ENCODE measurements around the gene CIART.

The CIART gene

GRCh38 chr1:150320667-150320978 is 38.3 kb downstream of the CIART start:
- Histone ChIP-seq H3K9me3 (ENCODE audit: control insufficient read depth, low read length) (no peaks in the 10 kb centered on the region), H3K14ac (ENCODE audit: low read length in 2 of 2) (no peak overlapping the region), H4K8ac (ENCODE audit: low read length) (peak overlapping the region; percentile 88), H2BK5ac (ENCODE audit: low read depth, low read length, poor library complexity, severe bottlenecking) (no peak overlapping the region), H3K4me1 (ENCODE audit: control insufficient read depth, insufficient read depth, low read depth, low read length) (peaks cover 2% of the 10 kb centered on the region), H3K79me1 (replicated peaks; ENCODE audit: low read length, poor library complexity, severe bottlenecking) (peaks cover 5% of the 10 kb centered on the region), H3K27me3 (ENCODE audit: control insufficient read depth in 1 of 2, insufficient read depth in 1 of 2, low read length in 2 of 2) (no peaks in the 10 kb centered on the region), H3K4me3 (ENCODE audit: insufficient read depth in 1 of 2, low read depth in 1 of 2, low read length in 2 of 2) (peak overlapping the region in 1 of 2 experiments; percentile 97), H2BK120ac (ENCODE audit: low read depth, low read length) (no peak overlapping the region), H3K9ac (ENCODE audit: low read length) (peak overlapping the region; percentile 91), H3K27ac (ENCODE audit: low read length, poor library complexity, severe bottlenecking) (no peak overlapping the region), H3K36me3 (ENCODE audit: control insufficient read depth in 1 of 2, insufficient read depth in 2 of 2, low read depth in 1 of 2, low read length in 2 of 2) (peaks cover 4 to 9% of the 10 kb centered on the region in 2 experiments), H2AK5ac (ENCODE audit: low read length, severe bottlenecking) (no peak overlapping the region), H3K4me2 (ENCODE audit: low read length, poor library complexity, severe bottlenecking) (no peak overlapping the region), H3K4ac (ENCODE audit: low read depth in 1 of 2, low read length in 2 of 2) (peak overlapping the region in 1 of 2 experiments; percentile 75), H2AFZ (ENCODE audit: low read depth, low read length) (no peak overlapping the region), H2BK12ac (ENCODE audit: low read length in 2 of 2) (no peak overlapping the region), H3K23ac (ENCODE audit: low read length in 2 of 2) (no peak overlapping the region), H2BK15ac (ENCODE audit: low read depth, poor library complexity, severe bottlenecking) (no peak overlapping the region), H4K91ac (ENCODE audit: low read length) (no peak overlapping the region), H3K18ac (ENCODE audit: low read depth in 1 of 2, low read length in 2 of 2) (no peak overlapping the region)
- WGBS = 95% methylated on average over 8 of the region's 8 CpGs
- DNase-seq = no peak

- H3K9ac ChIP-seq (ENCODE audit: low read length) = peak overlapping the region; percentile 91
- H3K27ac ChIP-seq (ENCODE audit: low read length, poor library complexity, severe bottlenecking) = peak overlapping the region; percentile 50
- H3K79me1 ChIP-seq (replicated peaks; ENCODE audit: low read length, poor library complexity, severe bottlenecking) = peaks cover 10% of the 10 kb centered on the region
- peak overlapping the region; percentile 96 for H4K8ac ChIP-seq (ENCODE audit: low read length)
- H3K18ac ChIP-seq (ENCODE audit: low read depth in 1 of 2, low read length in 2 of 2) = peak overlapping the region in 1 of 2 experiments; percentile 30
- H2AK5ac ChIP-seq (ENCODE audit: low read length, severe bottlenecking) = no peak overlapping the region
- H4K91ac ChIP-seq (ENCODE audit: low read length) = no peak overlapping the region
- no peak overlapping the region for H2BK12ac ChIP-seq (ENCODE audit: low read length in 2 of 2)
- H3K36me3 ChIP-seq (ENCODE audit: control insufficient read depth in 1 of 2, insufficient read depth in 2 of 2, low read depth in 1 of 2, low read length in 2 of 2) = peaks cover 5 to 21% of the 10 kb centered on the region in 2 experiments
- H3K4me3 ChIP-seq (ENCODE audit: insufficient read depth in 1 of 2, low read depth in 1 of 2, low read length in 2 of 2) = peak overlapping the region; percentile 96 to 97
- 10% methylated on average over 7 of the region's 9 CpGs for WGBS
- H2BK120ac ChIP-seq (ENCODE audit: low read depth, low read length) = no peak overlapping the region
- H3K27me3 ChIP-seq (ENCODE audit: control insufficient read depth in 1 of 2, insufficient read depth in 1 of 2, low read length in 2 of 2) = no peaks in the 10 kb centered on the region
- peak overlapping the region in 1 of 2 experiments; percentile 50 for H3K4ac ChIP-seq (ENCODE audit: low read depth in 1 of 2, low read length in 2 of 2)
- DNase-seq = no peak
- H2BK5ac ChIP-seq (ENCODE audit: low read depth, low read length, poor library complexity, severe bottlenecking) = no peak overlapping the region
- peak overlapping the region; percentile 93 for H3K4me2 ChIP-seq (ENCODE audit: low read length, poor library complexity, severe bottlenecking)
- no peak overlapping the region for H2BK15ac ChIP-seq (ENCODE audit: low read depth, poor library complexity, severe bottlenecking)
- H3K14ac ChIP-seq (ENCODE audit: low read length in 2 of 2) = no peak overlapping the region
- H2AFZ ChIP-seq (ENCODE audit: low read depth, low read length) = no peak overlapping the region
- H3K23ac ChIP-seq (ENCODE audit: low read length in 2 of 2) = no peak overlapping the region
- peaks cover 2% of the 10 kb centered on the region for H3K4me1 ChIP-seq (ENCODE audit: control insufficient read depth, insufficient read depth, low read depth, low read length)
- H3K9me3 ChIP-seq (ENCODE audit: control insufficient read depth, low read length) = no peaks in the 10 kb centered on the region
These were observed 39.4 kb downstream of the CIART start for GRCh38 chr1:150321826-150322166.

GRCh38 chr1:150322310-150322709 is 40.0 kb downstream of the CIART start:
- Histone ChIP-seq H2AFZ (ENCODE audit: low read depth, low read length) (no peak overlapping the region), H3K4me1 (ENCODE audit: control insufficient read depth, insufficient read depth, low read depth, low read length) (peaks cover 2% of the 10 kb centered on the region), H2BK15ac (ENCODE audit: low read depth, poor library complexity, severe bottlenecking) (no peak overlapping the region), H3K18ac (ENCODE audit: low read depth in 1 of 2, low read length in 2 of 2) (no peak overlapping the region), H3K27ac (ENCODE audit: low read length, poor library complexity, severe bottlenecking) (no peak overlapping the region), H4K91ac (ENCODE audit: low read length) (no peak overlapping the region), H3K23ac (ENCODE audit: low read length in 2 of 2) (no peak overlapping the region), H2BK5ac (ENCODE audit: low read depth, low read length, poor library complexity, severe bottlenecking) (no peak overlapping the region), H3K4me3 (ENCODE audit: insufficient read depth in 1 of 2, low read depth in 1 of 2, low read length in 2 of 2) (peak overlapping the region in 1 of 2 experiments; percentile 97), H3K14ac (ENCODE audit: low read length in 2 of 2) (no peak overlapping the region), H3K4me2 (ENCODE audit: low read length, poor library complexity, severe bottlenecking) (peak overlapping the region; percentile 49), H3K79me1 (replicated peaks; ENCODE audit: low read length, poor library complexity, severe bottlenecking) (peaks cover 10% of the 10 kb centered on the region), H2AK5ac (ENCODE audit: low read length, severe bottlenecking) (no peak overlapping the region), H2BK120ac (ENCODE audit: low read depth, low read length) (no peak overlapping the region), H3K36me3 (ENCODE audit: control insufficient read depth in 1 of 2, insufficient read depth in 2 of 2, low read depth in 1 of 2, low read length in 2 of 2) (peaks cover 9 to 26% of the 10 kb centered on the region in 2 experiments), H3K9me3 (ENCODE audit: control insufficient read depth, low read length) (no peaks in the 10 kb centered on the region), H4K8ac (ENCODE audit: low read length) (no peak overlapping the region), H3K4ac (ENCODE audit: low read depth in 1 of 2, low read length in 2 of 2) (no peak overlapping the region), H2BK12ac (ENCODE audit: low read length in 2 of 2) (no peak overlapping the region), H3K27me3 (ENCODE audit: control insufficient read depth in 1 of 2, insufficient read depth in 1 of 2, low read length in 2 of 2) (no peaks in the 10 kb centered on the region), H3K9ac (ENCODE audit: low read length) (peak overlapping the region; percentile 91)
- DNase-seq = peak; percentile 81
- no CpG with 5 or more reads among the region's 3 CpGs for WGBS

GRCh38 chr1:150332651-150333290 is 50.4 kb downstream of the CIART start:
- Histone ChIP-seq H3K36me3 (ENCODE audit: control insufficient read depth in 1 of 2, insufficient read depth in 2 of 2, low read depth in 1 of 2, low read length in 2 of 2) (peaks cover 69 to 84% of the 10 kb centered on the region in 2 experiments), H2BK12ac (ENCODE audit: low read length in 2 of 2) (no peak overlapping the region), H3K4me1 (ENCODE audit: control insufficient read depth, insufficient read depth, low read depth, low read length) (no peaks in the 10 kb centered on the region), H3K79me1 (replicated peaks; ENCODE audit: low read length, poor library complexity, severe bottlenecking) (peaks cover 30% of the 10 kb centered on the region), H4K91ac (ENCODE audit: low read length) (no peak overlapping the region), H2AK5ac (ENCODE audit: low read length, severe bottlenecking) (no peak overlapping the region), H3K27me3 (ENCODE audit: control insufficient read depth in 1 of 2, insufficient read depth in 1 of 2, low read length in 2 of 2) (no peaks in the 10 kb centered on the region), H2BK15ac (ENCODE audit: low read depth, poor library complexity, severe bottlenecking) (no peak overlapping the region), H3K4me3 (ENCODE audit: insufficient read depth in 1 of 2, low read depth in 1 of 2, low read length in 2 of 2) (no peak overlapping the region), H2AFZ (ENCODE audit: low read depth, low read length) (no peak overlapping the region), H3K18ac (ENCODE audit: low read depth in 1 of 2, low read length in 2 of 2) (no peak overlapping the region), H3K23ac (ENCODE audit: low read length in 2 of 2) (no peak overlapping the region), H3K14ac (ENCODE audit: low read length in 2 of 2) (no peak overlapping the region), H3K9me3 (ENCODE audit: control insufficient read depth, low read length) (no peaks in the 10 kb centered on the region), H3K4me2 (ENCODE audit: low read length, poor library complexity, severe bottlenecking) (no peak overlapping the region), H2BK5ac (ENCODE audit: low read depth, low read length, poor library complexity, severe bottlenecking) (no peak overlapping the region), H3K9ac (ENCODE audit: low read length) (no peak overlapping the region), H3K4ac (ENCODE audit: low read depth in 1 of 2, low read length in 2 of 2) (no peak overlapping the region), H2BK120ac (ENCODE audit: low read depth, low read length) (no peak overlapping the region), H4K8ac (ENCODE audit: low read length) (no peak overlapping the region), H3K27ac (ENCODE audit: low read length, poor library complexity, severe bottlenecking) (no peak overlapping the region)
- no peak for DNase-seq
- over 99% methylated on average over 7 of the region's 7 CpGs for whole genome bisulfite sequencing
